H7 (cell line): Measurements from ENCODE around the gene CBY1. TPM values are rescaled to one million over a fixed set of nuclear protein-coding genes. Genes with fewer than 3 reads are reported as not detected.
"Not testable (repeated sequence)": the region's sequence is repeated elsewhere in the genome, so short reads cannot be mapped to it uniquely, and the experiment has no call there.

ENCODE experiments used
- DNase-seq: peaks from one replicate; pipeline ENCODE4 v3.0.0; 2012
- H3K27me3 ChIP-seq: 2 replicates; pipeline ENCODE4 v1.6.0; 2011; ENCODE audit warnings: mild to moderate bottlenecking, low read length; ENCODE audit not compliant: control insufficient read depth, insufficient read depth
- H3K36me3 ChIP-seq: replicated peaks from 2 replicates; pipeline ENCODE4 v1.5.1; 2011; ENCODE audit warnings: low read length; ENCODE audit not compliant: control insufficient read depth, insufficient read depth
- H3K4me3 ChIP-seq: 2 replicates; pipeline ENCODE4 v1.5.1; 2011; ENCODE audit warnings: low read depth, mild to moderate bottlenecking, control low read depth, low read length, moderate library complexity; ENCODE audit not compliant: insufficient read depth
- total RNA-seq: library from RNA; depleted of rRNA; stranded (reverse); fragments of >200 nt; shearing (Covaris generic); gene quantifications from 2 replicates; pipeline ENCODE4 v1.2.3, GENCODE V29; 2014; rRNA removed

The CBY1 gene
- total RNA-seq, result 13.3 and 21.1 TPM in 2 replicates

- Histone ChIP-seq H3K4me3 (peak within 1 kb of the TSS; percentile 86), H3K36me3 (no peaks in the 10 kb centered on the region), H3K27me3 (no peaks in the 10 kb centered on the region)
- DNase-seq, result peak; percentile 99
These were observed at the start of gene CBY1, which contains the start of gene FAM227A for GRCh38 chr22:38656256-38657044. Gene CBY1 (plus strand): TSS chr22:38656638. CDS start chr22:38668055, 11,417 bp downstream. Gene FAM227A (minus strand): TSS chr22:38656392. CDS start chr22:38650168, 6,224 bp downstream.

GRCh38 chr22:38607680-38608079, 48.8 kb upstream of the CBY1 start:
- Histone ChIP-seq H3K4me3 (no peak overlapping the region), H3K36me3 (no peaks in the 10 kb centered on the region), H3K27me3 (no peaks in the 10 kb centered on the region)
- no peak for DNase-seq

GRCh38 chr22:38608992-38609750, 47.3 kb upstream of the CBY1 start:
- no peaks in the 10 kb centered on the region for H3K36me3 ChIP-seq
- DNase-seq, result no peak
- H3K4me3 ChIP-seq, result no peak overlapping the region
- no peaks in the 10 kb centered on the region for H3K27me3 ChIP-seq

- H3K36me3 ChIP-seq, result no peaks in the 10 kb centered on the region
- H3K27me3 ChIP-seq, result no peaks in the 10 kb centered on the region
- no peak for DNase-seq
- H3K4me3 ChIP-seq, result no peak overlapping the region
These were observed 46.2 kb upstream of the CBY1 start for GRCh38 chr22:38610234-38610633.

GRCh38 chr22:38611559-38611958, 44.9 kb upstream of the CBY1 start:
- DNase-seq, result no peak
- H3K27me3 ChIP-seq, result no peaks in the 10 kb centered on the region
- no peak overlapping the region for H3K4me3 ChIP-seq
- H3K36me3 ChIP-seq, result no peaks in the 10 kb centered on the region

- H3K4me3 ChIP-seq, result no peak overlapping the region
These were observed 44.0 kb upstream of the CBY1 start for GRCh38 chr22:38612217-38613006.

GRCh38 chr22:38613588-38613987, 42.9 kb upstream of the CBY1 start:
- no peak for DNase-seq
- Histone ChIP-seq H3K4me3 (no peak overlapping the region), H3K27me3 (no peaks in the 10 kb centered on the region), H3K36me3 (no peaks in the 10 kb centered on the region)

More at GRCh38 chr22:38612217-38613006, 44.0 kb upstream of the CBY1 start:
- Histone ChIP-seq H3K27me3 (no peaks in the 10 kb centered on the region), H3K36me3 (no peaks in the 10 kb centered on the region)
- no peak for DNase-seq

- Histone ChIP-seq H3K36me3 (no peaks in the 10 kb centered on the region; the same call in 1 of the 2 replicates), H3K27me3 (no peaks in the 10 kb centered on the region), H3K4me3 (no peak overlapping the region)
- no peak for DNase-seq
These were observed 41.9 kb upstream of the CBY1 start for GRCh38 chr22:38614332-38615063.

- not testable (repeated sequence) for H3K27me3 ChIP-seq, H3K4me3 ChIP-seq, H3K36me3 ChIP-seq, DNase-seq
These were observed 41.4 kb upstream of the CBY1 start for GRCh38 chr22:38615064-38615405.

GRCh38 chr22:38618258-38618657, 38.2 kb upstream of the CBY1 start:
- H3K4me3 ChIP-seq, result no peak overlapping the region
- DNase-seq, result no peak
- no peaks in the 10 kb centered on the region; the same call in 1 of the 2 replicates for H3K36me3 ChIP-seq
- H3K27me3 ChIP-seq, result no peaks in the 10 kb centered on the region

- Histone ChIP-seq H3K27me3 (no peaks in the 10 kb centered on the region), H3K36me3 (no peaks in the 10 kb centered on the region; the same call in 1 of the 2 replicates), H3K4me3 (no peak overlapping the region)
- no peak for DNase-seq
These were observed 37.8 kb upstream of the CBY1 start for GRCh38 chr22:38618682-38619081.

GRCh38 chr22:38623351-38623750, 33.1 kb upstream of the CBY1 start:
- Histone ChIP-seq H3K36me3 (no peaks in the 10 kb centered on the region; the same call in 1 of the 2 replicates), H3K27me3 (no peaks in the 10 kb centered on the region), H3K4me3 (no peak overlapping the region)
- no peak for DNase-seq

- DNase-seq, result no peak
- H3K27me3 ChIP-seq, result no peaks in the 10 kb centered on the region
- no peaks in the 10 kb centered on the region for H3K36me3 ChIP-seq
- no peak overlapping the region for H3K4me3 ChIP-seq
These were observed 28.0 kb upstream of the CBY1 start for GRCh38 chr22:38628444-38628843.

- Histone ChIP-seq H3K4me3 (no peak overlapping the region), H3K27me3 (no peaks in the 10 kb centered on the region), H3K36me3 (no peaks in the 10 kb centered on the region)
- no peak for DNase-seq
These were observed 27.3 kb upstream of the CBY1 start for GRCh38 chr22:38629108-38629507.
